NOMO-1 (cell line): ENCODE results near the gene IFI30.

Experiments
- DNase-seq, 2 experiments: peaks; one replicate each; lab custom pipeline; 2025; ENCODE audit not compliant: unreplicated experiment in 2 of 2; lab: John Stamatoyannopoulos, UW

The IFI30 gene

DNA sequence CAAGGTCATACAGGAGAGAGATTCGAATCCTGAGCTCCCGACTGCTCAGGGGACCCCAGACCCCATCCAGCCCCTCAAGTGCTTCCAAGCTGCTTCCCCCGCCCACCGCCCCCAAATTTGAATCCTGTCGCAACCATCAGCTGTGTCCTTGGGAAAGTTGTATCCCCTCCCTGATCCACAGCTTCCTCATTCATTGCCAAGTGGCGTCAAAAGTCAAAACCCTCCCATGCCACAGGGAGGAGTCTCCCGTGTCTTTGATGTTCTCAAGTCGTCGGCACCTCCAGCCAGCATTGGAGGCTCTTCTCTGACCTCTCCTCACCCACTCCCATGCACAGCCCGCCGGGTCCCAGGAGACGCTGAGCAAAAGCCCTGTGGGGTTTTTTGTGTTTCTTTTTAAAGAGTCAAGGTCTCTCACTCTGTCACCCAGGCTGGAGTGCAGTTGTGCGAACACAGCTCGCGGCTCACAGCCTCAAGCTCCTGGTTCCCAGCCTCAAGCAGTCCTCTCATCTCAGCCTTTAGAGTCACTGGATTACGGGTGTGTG, 2.8 kb upstream of the IFI30 start:
- peak in 1 of 2 experiments; percentile 45 for DNase-seq

DNA sequence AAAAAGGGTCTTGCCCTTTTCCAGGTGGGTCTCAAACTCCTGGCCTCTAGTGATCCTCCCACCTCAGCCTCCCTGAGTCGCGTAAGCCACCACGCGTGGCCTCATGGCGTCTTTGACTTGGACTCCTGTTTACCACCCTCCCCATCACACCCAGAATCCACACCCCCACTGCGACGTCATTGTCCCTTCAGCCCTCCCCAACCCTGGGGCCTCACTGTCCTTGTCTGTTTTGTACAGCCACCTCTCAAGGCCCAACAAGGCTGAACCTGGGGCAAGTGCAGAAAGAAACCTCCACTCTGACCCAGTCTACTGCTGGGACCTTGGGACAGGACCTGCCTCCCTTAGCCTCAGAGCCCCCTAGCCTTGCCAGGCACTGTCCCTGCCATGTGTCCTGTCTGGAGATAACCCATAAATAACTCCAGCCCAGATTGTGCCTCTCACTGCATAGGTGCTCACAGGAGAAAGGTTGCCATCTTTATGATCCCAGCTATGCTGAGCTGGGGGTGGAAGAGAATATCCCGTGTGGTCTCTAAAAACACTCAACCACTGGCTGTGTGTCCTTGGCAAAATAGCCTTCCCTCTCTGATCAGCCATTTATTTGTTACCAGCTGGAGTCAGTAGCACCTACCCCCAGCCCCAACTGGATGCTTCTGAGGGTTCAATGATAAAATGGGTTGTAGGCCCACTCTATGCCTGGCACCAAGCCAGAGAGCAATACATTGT, 1.8 kb upstream of the IFI30 start:
- no peak for DNase-seq

DNA sequence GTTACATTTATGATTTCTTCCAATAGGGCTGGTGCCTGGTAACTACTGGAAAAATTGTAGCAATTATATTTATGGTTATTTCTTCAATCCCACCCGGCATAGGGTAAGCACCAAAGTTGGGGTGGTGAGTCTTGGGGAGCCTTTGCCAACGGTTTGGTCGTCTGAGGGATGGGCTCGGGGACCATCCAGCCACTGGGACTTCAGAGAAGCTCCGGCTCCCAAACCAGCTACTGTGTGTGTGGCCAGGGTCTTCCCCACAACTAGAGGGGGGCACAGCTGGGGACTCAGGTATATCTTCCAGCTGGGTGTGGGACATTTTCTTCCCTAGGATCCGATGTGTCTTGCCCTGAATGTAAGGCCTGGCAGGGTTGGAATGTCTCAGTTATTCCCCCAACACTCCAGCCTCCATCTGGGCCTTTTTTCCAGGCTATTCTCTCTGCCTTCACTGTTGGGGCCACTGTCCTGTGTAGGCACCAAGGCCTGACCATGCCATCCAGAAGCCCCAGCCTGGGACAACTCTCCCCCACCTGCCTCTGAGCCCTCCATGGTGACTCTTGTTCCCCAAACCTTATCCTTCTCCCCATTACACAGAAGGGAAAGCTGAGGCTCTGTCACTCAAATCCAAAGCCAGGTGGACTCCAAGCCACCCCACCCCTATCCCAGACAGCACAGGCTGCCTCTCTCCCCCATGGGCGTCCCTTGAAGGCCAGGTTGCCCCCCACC, 1.1 kb upstream of the IFI30 start:
- DNase-seq: no peak

DNA sequence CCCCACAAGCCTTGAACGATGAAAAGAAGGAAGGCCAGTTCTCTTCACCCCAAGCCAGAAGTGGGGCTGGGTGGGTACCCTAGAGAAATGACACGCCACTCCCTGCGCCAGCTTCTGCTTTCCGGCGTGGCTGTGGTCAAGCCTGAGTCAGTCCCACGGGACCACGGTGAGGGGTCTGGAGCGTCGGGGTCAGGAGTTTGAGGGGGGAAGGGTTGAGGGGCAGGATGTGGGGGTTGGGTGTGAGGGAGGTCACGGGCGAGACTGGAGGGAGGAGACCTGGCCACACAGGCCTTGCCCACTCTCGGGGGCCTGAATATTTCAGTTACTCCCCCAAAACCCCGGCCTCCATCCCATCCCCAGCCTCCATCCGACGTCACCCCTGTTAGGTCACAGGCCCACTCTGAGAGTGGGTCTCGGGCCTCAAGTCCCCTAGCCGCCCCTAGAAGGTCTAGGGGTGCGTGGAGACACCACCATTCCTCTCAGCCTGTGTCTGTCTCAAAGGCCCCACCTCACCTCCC, 500 bp upstream of the IFI30 start:
- peak; percentile 50 for DNase-seq

- DNase-seq: no peak
Observed at GRCh38 chr19:18174983-18175382, 1.4 kb downstream of the IFI30 start.

- DNase-seq: no peak
Observed at GRCh38 chr19:18176367-18177310, 3.0 kb downstream of the IFI30 start.

GRCh38 chr19:18179957-18180356, 6.3 kb downstream of the IFI30 start:
- DNase-seq: peak in 1 of 2 experiments; percentile 22

DNA sequence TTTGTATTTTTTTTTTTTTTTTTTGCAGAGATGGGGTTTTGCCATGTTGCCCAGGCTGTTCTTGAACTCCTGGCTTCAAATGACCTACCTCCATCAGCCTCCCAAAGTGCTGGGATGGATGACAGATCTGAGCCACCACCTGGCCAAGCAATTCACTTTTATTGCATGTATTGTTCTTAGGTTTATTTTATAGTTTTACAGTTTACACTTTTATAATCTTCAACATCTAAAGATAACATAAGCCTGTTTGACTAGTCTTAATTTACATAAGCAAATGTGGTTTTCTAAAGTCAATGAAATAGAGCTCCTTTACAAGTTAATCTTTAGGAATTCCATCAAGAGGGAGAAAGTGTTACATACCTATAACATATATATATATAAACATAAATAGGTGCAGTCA, 9.9 kb downstream of the IFI30 start:
- DNase-seq: no peak

GRCh38 chr19:18185538-18185937, 11.9 kb downstream of the IFI30 start:
- no peak for DNase-seq

DNA sequence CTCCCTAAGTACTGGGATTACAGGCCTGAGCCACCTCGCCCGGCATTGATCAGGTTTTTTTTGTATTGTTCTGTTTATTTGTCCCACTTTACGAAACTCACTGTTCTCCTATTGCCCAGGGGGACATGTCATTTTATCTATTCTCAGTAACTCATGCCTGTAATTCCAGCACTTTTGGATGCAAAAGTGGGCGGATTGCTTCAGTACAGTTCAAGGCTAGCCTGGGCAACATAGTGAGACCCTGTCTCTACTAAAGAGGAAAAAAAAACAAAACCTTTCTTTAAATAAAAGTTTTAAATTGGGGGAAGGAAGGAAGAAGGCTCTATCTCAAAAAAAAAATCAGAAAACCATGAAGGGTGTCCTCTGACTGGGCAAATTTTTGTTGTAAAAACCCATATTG, 16.7 kb downstream of the IFI30 start:
- no peak for DNase-seq

DNA sequence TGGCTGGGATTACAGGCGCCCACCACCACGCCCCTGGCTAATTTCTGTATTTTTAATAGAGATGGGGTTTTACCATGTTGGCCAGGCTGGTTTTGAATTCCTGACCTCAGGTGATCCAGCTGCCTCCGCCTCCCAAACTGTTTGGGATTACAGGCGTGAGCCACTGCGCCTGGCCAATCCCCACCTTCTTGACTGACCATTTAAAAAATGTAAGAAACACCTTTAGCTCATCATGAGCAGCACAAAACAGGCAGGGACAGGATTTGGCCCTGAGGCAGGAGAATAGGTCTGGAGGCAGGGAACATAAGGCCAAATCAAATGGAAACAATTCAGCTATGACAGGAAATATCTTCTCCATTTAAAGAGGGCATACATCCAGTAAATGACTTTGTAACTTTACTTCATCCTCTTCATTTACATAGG, 18.0 kb downstream of the IFI30 start:
- no peak for DNase-seq

DNA sequence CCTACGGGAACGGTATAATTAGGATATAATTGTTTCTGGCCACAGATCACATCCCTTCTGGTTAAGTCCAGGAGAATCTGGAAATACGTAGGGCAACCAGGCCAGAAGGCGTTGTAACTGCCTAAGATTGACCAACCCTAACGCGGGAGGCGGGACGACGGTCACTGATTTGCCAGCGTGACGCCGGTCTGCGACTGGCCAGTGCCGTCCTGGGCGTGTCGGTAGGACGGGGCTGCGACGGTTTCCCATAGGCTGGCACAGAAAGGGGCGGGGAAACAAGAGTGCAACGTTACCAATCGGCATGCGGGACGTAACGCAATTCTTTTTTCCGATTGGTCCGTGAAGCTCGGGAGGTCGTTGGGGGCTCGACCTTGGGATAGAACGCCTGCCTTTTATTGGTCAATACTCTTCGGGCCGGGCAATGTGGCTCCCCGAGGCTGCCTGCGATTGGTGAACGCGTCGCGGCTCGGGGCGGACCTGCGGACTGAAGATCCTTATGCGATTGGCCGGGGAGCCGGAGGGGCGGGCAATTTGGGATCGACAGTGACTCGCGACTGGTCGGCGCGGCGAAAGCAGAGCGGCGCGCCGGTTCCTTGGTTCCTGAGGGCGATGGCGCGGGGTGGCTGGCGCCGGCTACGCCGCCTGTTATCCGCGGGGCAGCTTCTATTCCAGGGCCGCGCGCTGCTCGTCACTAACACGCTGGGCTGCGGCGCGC, 19.2 kb downstream of the IFI30 start, which contains the start of gene MPV17L2:
MPV17L2 (plus strand) TSS at position 546 of the 715 bp plus-strand sequence; CDS start at position 610, 64 bp downstream.
- DNase-seq: peak; percentile 99

GRCh38 chr19:18193388-18194180, 20.0 kb downstream of the IFI30 start:
- no peak for DNase-seq

DNA sequence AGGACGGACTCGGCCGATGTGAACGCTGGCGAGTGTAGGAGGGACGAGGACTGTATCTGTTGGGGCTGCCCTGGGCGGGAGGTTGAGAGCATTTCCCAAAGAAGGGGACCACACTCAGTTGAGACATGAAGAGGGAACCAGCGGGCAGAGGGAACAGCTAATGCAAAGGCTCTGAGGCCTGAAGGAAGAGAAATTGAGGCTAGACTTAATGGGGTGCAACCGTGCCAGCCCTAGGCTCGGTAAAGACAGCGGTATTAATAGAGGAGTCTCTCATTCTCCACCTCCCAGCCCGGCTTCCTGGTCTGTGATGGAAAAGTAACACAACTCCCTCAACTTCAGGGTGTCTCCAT, 20.5 kb downstream of the IFI30 start:
- no peak for DNase-seq

GRCh38 chr19:18194554-18195238, 21.1 kb downstream of the IFI30 start:
- DNase-seq: peak in 1 of 2 experiments; percentile 39

GRCh38 chr19:18196511-18196845, 22.9 kb downstream of the IFI30 start:
- no peak for DNase-seq

DNA sequence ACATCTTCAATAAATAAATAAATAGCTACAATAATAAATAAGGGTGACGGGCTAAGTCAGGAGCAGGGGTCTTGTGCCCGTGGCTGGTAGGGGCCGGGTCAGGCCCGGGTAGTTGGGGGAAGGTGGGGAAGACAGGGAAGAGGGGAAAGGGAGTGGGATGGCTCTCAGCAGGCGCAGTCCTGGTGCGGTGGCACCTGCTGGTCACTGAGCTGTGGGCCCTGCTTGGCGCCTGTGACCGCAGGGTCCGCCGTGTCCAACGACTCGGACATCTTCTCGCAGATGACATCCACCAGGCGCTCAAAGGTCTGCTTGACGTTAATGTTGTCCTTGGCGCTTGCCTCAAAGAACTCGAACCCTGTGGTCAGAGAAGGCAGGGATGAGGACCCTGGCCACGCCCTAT, 23.7 kb downstream of the IFI30 start:
- no peak for DNase-seq

- no peak for DNase-seq
Observed at GRCh38 chr19:18197941-18198340, 24.3 kb downstream of the IFI30 start.

DNA sequence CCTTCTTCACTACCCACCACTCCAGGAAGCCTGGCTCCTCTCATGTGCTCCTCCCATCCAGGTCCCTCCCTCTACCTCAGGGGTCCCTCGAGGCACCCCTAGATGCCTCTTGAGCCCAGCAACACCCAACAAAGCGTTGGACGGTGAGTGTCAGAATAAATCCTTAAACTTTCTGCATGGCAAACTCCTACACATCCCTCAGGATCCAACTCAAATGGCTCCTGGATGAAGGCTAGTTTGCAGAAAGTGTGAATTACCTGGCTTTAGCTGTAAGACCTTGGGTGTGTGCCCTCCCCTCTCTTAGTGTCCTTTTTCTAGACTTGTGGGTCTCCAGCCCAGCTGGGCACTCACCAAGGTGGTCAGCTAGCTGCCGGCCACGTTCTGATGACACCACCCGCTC, 24.8 kb downstream of the IFI30 start:
- no peak for DNase-seq
